GM06990 (cell line): ENCODE results near the gene TBX2.

ENCODE experiments used
- DNase-seq: peaks from one replicate; pipeline ENCODE4 v3.0.0-alpha.2; 2011; ENCODE audit not compliant: insufficient read length; ENCODE audit errors: extremely low read depth
- H3K27me3 ChIP-seq: replicated peaks from 2 replicates; pipeline ENCODE4 v1.6.0; 2011; ENCODE audit warnings: low read length; ENCODE audit not compliant: control insufficient read depth, insufficient read depth
- H3K36me3 ChIP-seq: 2 replicates; pipeline ENCODE4 v1.5.1; 2011; ENCODE audit warnings: low read length; ENCODE audit not compliant: control insufficient read depth, insufficient read depth
- H3K4me3 ChIP-seq: replicated peaks from 2 replicates; pipeline ENCODE4 v1.5.1; 2011; ENCODE audit warnings: low read depth, mild to moderate bottlenecking, control low read depth, low read length
- CTCF ChIP-seq: IDR thresholded peaks from 2 replicates; pipeline ENCODE4 v1.5.1; 2011; ENCODE audit warnings: low read length, control low read depth, mild to moderate bottlenecking, inconsistent platforms; ENCODE audit not compliant: insufficient read depth, poor library complexity, severe bottlenecking

TBX2 gene

GRCh38 chr17:61416211-61416539, 16.5 kb downstream of the TBX2 start:
- no peak for TF ChIP-seq CTCF
- no peaks in the 10 kb centered on the region for H3K36me3 ChIP-seq
- DNase-seq, result no peak
- H3K4me3 ChIP-seq, result no peak overlapping the region
- H3K27me3 ChIP-seq, result peaks cover 3% of the 10 kb centered on the region

- peaks cover 1% of the 10 kb centered on the region for H3K27me3 ChIP-seq
- TF ChIP-seq CTCF, result peak; percentile 91
- DNase-seq, result no peak
- no peak overlapping the region for H3K4me3 ChIP-seq
- no peaks in the 10 kb centered on the region for H3K36me3 ChIP-seq
Observed at GRCh38 chr17:61416540-61417363, 17.1 kb downstream of the TBX2 start.

- Histone ChIP-seq H3K27me3 (peaks cover 1% of the 10 kb centered on the region), H3K4me3 (no peak overlapping the region), H3K36me3 (no peaks in the 10 kb centered on the region)
- no peak for DNase-seq
- TF ChIP-seq CTCF, result no peak
Observed at GRCh38 chr17:61418449-61418848, 18.8 kb downstream of the TBX2 start.

- Histone ChIP-seq H3K36me3 (no peaks in the 10 kb centered on the region), H3K4me3 (no peak overlapping the region), H3K27me3 (peaks cover 1% of the 10 kb centered on the region)
- TF ChIP-seq CTCF, result no peak
- DNase-seq, result no peak
Observed at GRCh38 chr17:61419496-61420046, 19.9 kb downstream of the TBX2 start.

GRCh38 chr17:61420052-61420451, 20.4 kb downstream of the TBX2 start:
- Histone ChIP-seq H3K36me3 (no peaks in the 10 kb centered on the region), H3K27me3 (peaks cover 1% of the 10 kb centered on the region), H3K4me3 (no peak overlapping the region)
- no peak for DNase-seq
- no peak for TF ChIP-seq CTCF
